ENCODE measurements around the gene AK5. TPM values are rescaled to one million over a fixed set of nuclear protein-coding genes. Genes with fewer than 3 reads are reported as not detected.

AK5 gene
- total and polyA plus RNA-seq, 2 of the 4 experiments (the other 2 are of a cell fraction) = 22.5 to 25.8 TPM

- TF ChIP-seq USF2 (IDR thresholded peaks at IDR 0.05; ENCODE audit: low read depth, low read length) (no peak), MXI1 (IDR thresholded peaks at IDR 0.05; ENCODE audit: borderline replicate concordance, low read depth, low read length) (no peak)
Observed at GRCh38 chr1:77282866-77283539, 1.2 kb downstream of the AK5 start (continued).
